ENCODE data around the gene CRY2.
"Not testable (repeated sequence)": the region's sequence is repeated elsewhere in the genome, so short reads cannot be mapped to it uniquely, and the experiment has no call there.

The CRY2 gene

GRCh38 chr11:45811571-45812290, 35.5 kb upstream of the CRY2 start:
- DNase-seq (ENCODE audit: low spot score), result no peak

- no peak for DNase-seq (ENCODE audit: low spot score)
Observed at GRCh38 chr11:45812581-45813548, 34.4 kb upstream of the CRY2 start.

GRCh38 chr11:45815747-45816146, 31.5 kb upstream of the CRY2 start:
- DNase-seq (ENCODE audit: low spot score), result no peak

- no peak for DNase-seq (ENCODE audit: low spot score)
Observed at GRCh38 chr11:45816614-45817013, 30.7 kb upstream of the CRY2 start.

- DNase-seq (ENCODE audit: low spot score), result no peak
Observed at GRCh38 chr11:45817191-45817590, 30.1 kb upstream of the CRY2 start.

GRCh38 chr11:45818961-45819605, 28.2 kb upstream of the CRY2 start:
- no peak for DNase-seq (ENCODE audit: low spot score)

- no peak for DNase-seq (ENCODE audit: low spot score)
Observed at GRCh38 chr11:45820211-45820857, 26.9 kb upstream of the CRY2 start.

- DNase-seq (ENCODE audit: low spot score), result not testable (repeated sequence)
Observed at GRCh38 chr11:45826492-45826891, 20.8 kb upstream of the CRY2 start.

GRCh38 chr11:45827123-45827522, 20.2 kb upstream of the CRY2 start:
- no peak for DNase-seq (ENCODE audit: low spot score)

- DNase-seq (ENCODE audit: low spot score), result no peak
Observed at GRCh38 chr11:45828996-45829395, 18.3 kb upstream of the CRY2 start.

- DNase-seq (ENCODE audit: low spot score), result no peak
Observed at GRCh38 chr11:45830596-45830995, 16.7 kb upstream of the CRY2 start.

- DNase-seq (ENCODE audit: low spot score), result no peak
Observed at GRCh38 chr11:45832811-45833441, 14.3 kb upstream of the CRY2 start.

GRCh38 chr11:45833761-45834160, 13.5 kb upstream of the CRY2 start:
- DNase-seq (ENCODE audit: low spot score), result no peak

GRCh38 chr11:45834298-45834756, 12.9 kb upstream of the CRY2 start:
- DNase-seq (ENCODE audit: low spot score), result no peak

GRCh38 chr11:45839204-45839603, 8.1 kb upstream of the CRY2 start:
- DNase-seq (ENCODE audit: low spot score), result no peak

GRCh38 chr11:45840251-45840650, 7.0 kb upstream of the CRY2 start:
- not testable (repeated sequence) for DNase-seq (ENCODE audit: low spot score)

GRCh38 chr11:45843158-45843924, 3.9 kb upstream of the CRY2 start:
- DNase-seq (ENCODE audit: low spot score), result peak; percentile 88

- no peak for DNase-seq (ENCODE audit: low spot score)
Observed at GRCh38 chr11:45844822-45845578, 2.3 kb upstream of the CRY2 start.

GRCh38 chr11:45846174-45846675, 1.1 kb upstream of the CRY2 start:
- DNase-seq (ENCODE audit: low spot score), result no peak

- peak; percentile 49 for DNase-seq (ENCODE audit: low spot score)
Observed at GRCh38 chr11:45847911-45848316, 639 bp downstream of the CRY2 start.

All from D341Med (cell line).